T-helper 9 cell (primary cell): ENCODE data around the gene SPATA9.

Experiments used
- DNase-seq: peaks from one replicate; pipeline ENCODE4 v3.0.0-alpha.2; 2020
- total RNA-seq, 2 donors: gene quantifications; one replicate each; lab custom pipeline; 2026; lab: John Stamatoyannopoulos, UW

SPATA9 gene
- 0 reads per million in 2 donors for total RNA-seq

- no peak for DNase-seq
These were observed at the start of gene SPATA9 for GRCh38 chr5:95682891-95683290. Gene SPATA9 (minus strand): TSS chr5:95682991. CDS start chr5:95682854, 137 bp downstream.

GRCh38 chr5:95731571-95732554 lies 49.1 kb upstream of the SPATA9 start:
- DNase-seq: peak; percentile 7

GRCh38 chr5:95730730-95731570 lies 48.2 kb upstream of the SPATA9 start, which contains the start of gene RHOBTB3:
Gene RHOBTB3 (plus strand): TSS chr5:95731336. CDS start chr5:95731683, 347 bp downstream.
- DNase-seq: peak; percentile 7

GRCh38 chr5:95730011-95730700 lies 47.4 kb upstream of the SPATA9 start:
- no peak for DNase-seq

GRCh38 chr5:95729115-95730010 lies 46.6 kb upstream of the SPATA9 start:
- no peak for DNase-seq

GRCh38 chr5:95728494-95729114 lies 45.8 kb upstream of the SPATA9 start:
- DNase-seq: no peak

GRCh38 chr5:95727764-95728191 lies 45.0 kb upstream of the SPATA9 start:
- DNase-seq: no peak

- no peak for DNase-seq
These were observed 44.3 kb upstream of the SPATA9 start for GRCh38 chr5:95726811-95727763.

- no peak for DNase-seq
These were observed 43.4 kb upstream of the SPATA9 start for GRCh38 chr5:95725937-95726810.

- no peak for DNase-seq
These were observed 42.5 kb upstream of the SPATA9 start for GRCh38 chr5:95725071-95725820.

GRCh38 chr5:95723632-95724369 lies 41.0 kb upstream of the SPATA9 start:
- DNase-seq: no peak

- DNase-seq: no peak
These were observed 38.9 kb upstream of the SPATA9 start for GRCh38 chr5:95721582-95722295.

- DNase-seq: no peak
These were observed 37.4 kb upstream of the SPATA9 start for GRCh38 chr5:95720094-95720786.

GRCh38 chr5:95718738-95719137 lies 35.9 kb upstream of the SPATA9 start:
- no peak for DNase-seq

GRCh38 chr5:95718203-95718602 lies 35.4 kb upstream of the SPATA9 start:
- no peak for DNase-seq

GRCh38 chr5:95717439-95717838 lies 34.6 kb upstream of the SPATA9 start:
- DNase-seq: no peak
